K562 (cell line): ENCODE data around the gene HOXA1. TPM values are rescaled to one million over a fixed set of nuclear protein-coding genes. Genes with fewer than 3 reads are reported as not detected.

ENCODE experiments used
- ATAC-seq: fragments of 200-7000 bp; cut with Tn5 transposase; 3 replicates; pipeline ENCODE4 v1.9.1; 2020; ENCODE audit warnings: moderate library complexity
- BruUV-seq: library from RNA; stranded (reverse); fragments of 400-500 nt; replicated peaks from 2 replicates; lab custom pipeline; 2021; lab: Mats Ljungman, UMichigan
- CTCF ChIA-PET: fragments of 300-600 bp; formaldehyde crosslinking; extraction: SDS; loops from one replicate; lab custom pipeline; 2021; ENCODE audit warnings: low intra/inter-chr PET ratio; lab: Yijun Ruan, JAX
- POLR2A ChIA-PET: fragments of 300-600, 350-650 bp; sonication (Branson Sonifier 250); formaldehyde crosslinking; extraction: SDS; loops from one replicate; lab custom pipeline; 2021; ENCODE audit warnings: antibody characterized with exemption, inconsistent platforms; lab: Yijun Ruan, JAX
- DNase-seq, 4 experiments: peaks; one replicate each; pipeline versions ENCODE4 v3.0.0 to v3.0.0-alpha.2; 2011 to 2018; ENCODE audit warnings: low spot score in 3 of 4, mixed read lengths in 3 of 4; ENCODE audit errors: extremely low read depth in 1 of 4
- FAIRE-seq: peaks from 2 replicates; lab custom pipeline; 2011; peaks lifted over from hg19 to GRCh38; lab: Jason Lieb, UNC
- H2AFZ ChIP-seq: 2 replicates; pipeline ENCODE4 v1.6.0; 2011; ENCODE audit warnings: low read depth, low read length, control low read depth, inconsistent platforms
- H3K27ac ChIP-seq: fragments of 200-600 bp; 3 replicates; pipeline ENCODE4 v1.8.0; 2011; ENCODE audit warnings: low read depth, mild to moderate bottlenecking, control low read depth, inconsistent platforms, low read length, moderate library complexity, mixed read lengths; ENCODE audit errors: extremely low read depth
- H3K27me3 ChIP-seq, 2 experiments: fragments of 300-600 bp in 1 of 2; 2 replicates in 1 of 2; 3 replicates in 1 of 2; pipeline versions ENCODE4 v1.6.0 to v1.8.0; 2011; ENCODE audit warnings: inconsistent platforms in 2 of 2, low read length in 2 of 2, mild to moderate bottlenecking in 1 of 2, mixed read lengths in 1 of 2, moderate library complexity in 1 of 2; ENCODE audit not compliant: control insufficient read depth in 2 of 2, insufficient read depth in 2 of 2
- H3K36me3 ChIP-seq: fragments of 300-600 bp; 3 replicates; pipeline ENCODE4 v1.8.0; 2011; ENCODE audit warnings: mild to moderate bottlenecking, low read length, inconsistent platforms; ENCODE audit not compliant: control insufficient read depth, insufficient read depth
- H3K4me1 ChIP-seq, 2 experiments: fragments of 200-600 bp in 1 of 2; replicated peaks in 1 of 2; 2 replicates in 1 of 2; 3 replicates in 1 of 2; pipeline versions ENCODE4 v1.5.1 to v1.8.0; 2011; ENCODE audit warnings: inconsistent platforms in 2 of 2, low read length in 2 of 2, mild to moderate bottlenecking in 1 of 2, mixed read lengths in 1 of 2, moderate library complexity in 1 of 2; ENCODE audit not compliant: control insufficient read depth in 2 of 2, insufficient read depth in 2 of 2
- H3K4me2 ChIP-seq: 2 replicates; pipeline ENCODE4 v1.6.1; 2011; ENCODE audit warnings: low read length, control low read depth, inconsistent platforms, mixed read lengths; ENCODE audit not compliant: insufficient read depth
- H3K4me3 ChIP-seq: fragments of 200-600 bp; sonication (generic), shearing (Covaris generic); 2 replicates; pipeline ENCODE4 v1.5.1; 2016; ENCODE audit warnings: control low read depth, inconsistent platforms
- H3K79me2 ChIP-seq: fragments of 200-600 bp; 3 replicates; pipeline ENCODE4 v1.8.0; 2011; ENCODE audit warnings: low read length, inconsistent platforms; ENCODE audit not compliant: control insufficient read depth, insufficient read depth
- H3K9ac ChIP-seq, 2 experiments: 2 replicates each; pipeline versions ENCODE4 v1.6.0 to v1.6.1; 2011; ENCODE audit warnings: low read depth in 2 of 2, low read length in 2 of 2, control low read depth in 1 of 2, inconsistent platforms in 1 of 2, mild to moderate bottlenecking in 1 of 2, mixed read lengths in 1 of 2; ENCODE audit not compliant: insufficient read depth in 1 of 2
- H3K9me1 ChIP-seq: one replicate; pipeline ENCODE4 v1.6.0; 2011; ENCODE audit warnings: inconsistent platforms, mild to moderate bottlenecking, low read length, moderate library complexity; ENCODE audit not compliant: control insufficient read depth, insufficient read depth
- H3K9me3 ChIP-seq: replicated peaks from 2 replicates; pipeline ENCODE4 v1.5.1; 2011; ENCODE audit warnings: low read depth, low read length, inconsistent platforms; ENCODE audit not compliant: control insufficient read depth, insufficient read depth
- H4K20me1 ChIP-seq: replicated peaks from 2 replicates; pipeline ENCODE4 v1.6.1; 2011; ENCODE audit warnings: low read length, inconsistent platforms, mixed read lengths; ENCODE audit not compliant: control insufficient read depth, insufficient read depth
- DNMT1 ChIP-seq: fragments of 450-650 bp; IDR thresholded peaks from 2 replicates; pipeline ENCODE4 v1.6.1; 2016; ENCODE audit warnings: antibody characterized with exemption, mild to moderate bottlenecking
- DPF2 ChIP-seq: fragments of 450-650 bp; IDR thresholded peaks from 2 replicates; pipeline ENCODE4 v1.6.1; 2016
- HDAC6 ChIP-seq: IDR thresholded peaks from 2 replicates; pipeline ENCODE4 v1.6.1; 2012; ENCODE audit warnings: low read depth, mild to moderate bottlenecking, control low read depth, inconsistent platforms, low read length, moderate library complexity
- NKRF ChIP-seq: fragments of 450-650 bp; IDR thresholded peaks from 2 replicates; pipeline ENCODE4 v1.6.1; 2016; ENCODE audit warnings: borderline replicate concordance
- OTX1 ChIP-seq: fragments of 450-650 bp; formaldehyde crosslinking; IDR thresholded peaks from 2 replicates; pipeline ENCODE4 v1.4.0; 2022; ENCODE audit warnings: mild to moderate bottlenecking
- POLR2H ChIP-seq: IDR thresholded peaks from 2 replicates; pipeline ENCODE4 v1.6.1; 2016; ENCODE audit warnings: missing genetic modification characterization, low read depth, mild to moderate bottlenecking, control low read depth, missing compliant biosample characterization, moderate library complexity
- RBFOX2 ChIP-seq: fragments of 200-400 bp; formaldehyde crosslinking; IDR thresholded peaks from 2 replicates; pipeline ENCODE4 v1.6.1; 2017; ENCODE audit warnings: low read depth, mild to moderate bottlenecking, low read length, moderate library complexity
- ZNF766 ChIP-seq: fragments of 200-800 bp; sonication (Bioruptor generic); conservative IDR thresholded peaks from 2 replicates; pipeline ENCODE4 v1.6.1; 2016; ENCODE audit warnings: missing genetic modification characterization, missing compliant biosample characterization
- WGBS: fragments of 100-300 bp; shearing (Covaris generic); methylation state at CpG from one replicate; pipeline ENCODE4 v1.1.6; 2016; ENCODE audit warnings: low coverage, mixed read lengths; ENCODE audit not compliant: insufficient coverage; ENCODE audit errors: missing lambda C conversion rate; 5-methylcytosine and 5-hydroxymethylcytosine counted together
- in situ Hi-C: fragments of 300-500 bp; cut with MboI; formaldehyde crosslinking; loops from 4 replicates; pipeline ENCODE4 v1.15.0; 2018; ENCODE audit warnings: inconsistent platforms, mixed read lengths
- intact Hi-C: fragments of 100-400 bp; cut with micrococcal nuclease; formaldehyde crosslinking; loops from 2 replicates; pipeline ENCODE4 v1.14.2; 2022
- polyA plus RNA-seq, 8 experiments: library from polyadenylated mRNA; depleted of rRNA in 4 of 8; stranded (reverse) in 5 of 8; unstranded in 3 of 8; fragments of >200 nt; fragmentation: Nextera tagmentation in 2 of 8; fragmentation: Illumina TruSeq in 1 of 8; extraction: Ambion mirVana in 2 of 8; extraction: Trizol in 1 of 8; gene quantifications; 2 replicates each; pipeline versions ENCODE4 v1.2.1 to v1.2.3, GENCODE V29; 2011 to 2014; ENCODE audit warnings: inconsistent platforms in 1 of 8, missing spikeins in 1 of 8
- total RNA-seq, 7 experiments: library from RNA; depleted of rRNA in 6 of 7; stranded (reverse); fragments of >200 nt in 6 of 7; fragmentation: Illumina TruSeq in 2 of 7; extraction: Trizol in 2 of 7; gene quantifications; 2 replicates each; pipeline versions ENCODE4 v1.2.1 to v1.2.3, GENCODE V29; 2011 to 2021; ENCODE audit warnings: low replicate concordance in 1 of 7
- TF ChIP-seq, protein P1 (sequence below), 2 experiments: fragments of 200-800 bp in 1 of 2; sonication (Bioruptor generic) in 1 of 2; sonication (generic) in 1 of 2; formaldehyde crosslinking in 1 of 2; IDR thresholded peaks in 1 of 2; conservative IDR thresholded peaks in 1 of 2; 2 replicates each; pipeline versions ENCODE4 v1.5.0 to v1.6.1; 2016 to 2020; ENCODE audit warnings: missing compliant biosample characterization in 1 of 2, missing genetic modification characterization in 1 of 2, missing genetic modification reagents in 1 of 2
- TF ChIP-seq, protein P2 (sequence below): sonication (generic); formaldehyde crosslinking; IDR thresholded peaks from 2 replicates; pipeline ENCODE4 v1.8.1; 2023; ENCODE audit warnings: missing genetic modification reagents, mild to moderate bottlenecking, borderline replicate concordance

The HOXA1 gene
- total and polyA plus RNA-seq, 9 of the 15 experiments (the other 6 are each of a cell fraction or from before 2014, with no cell fraction given), result 0.03 to 0.63 (median 0.09) TPM; not detected in 4

DNA sequence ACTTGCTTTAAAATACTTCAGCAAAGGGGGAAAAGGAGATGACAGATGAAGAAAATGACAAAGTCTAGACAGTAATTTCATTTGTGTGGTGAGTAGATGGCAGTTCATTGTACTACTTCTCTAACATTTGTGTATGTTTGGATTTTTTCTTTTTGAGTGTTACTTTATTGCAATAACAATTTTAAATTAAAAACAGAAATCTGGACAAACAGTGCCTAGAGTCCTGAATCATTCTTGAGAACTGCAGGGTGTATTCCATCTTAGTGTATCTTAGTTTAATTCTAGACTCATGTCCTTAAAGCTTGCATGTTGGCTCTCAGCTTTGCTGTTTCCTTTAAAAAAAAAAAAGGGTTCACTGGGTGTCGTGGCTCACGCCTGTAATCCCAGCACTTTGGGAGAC is 31.1 kb downstream of the HOXA1 start:
- CTCF ChIA-PET, result no interaction called here
- TF ChIP-seq HDAC6 (no peak), RBFOX2 (no peak), ZNF766 (CRISPR knock-in tag) (no peak), OTX1 (CRISPR knock-in tag) (no peak), POLR2H (tag) (no peak), NKRF (no peak), DPF2 (no peak), DNMT1 (no peak)
- TF ChIP-seq, protein P1, sequence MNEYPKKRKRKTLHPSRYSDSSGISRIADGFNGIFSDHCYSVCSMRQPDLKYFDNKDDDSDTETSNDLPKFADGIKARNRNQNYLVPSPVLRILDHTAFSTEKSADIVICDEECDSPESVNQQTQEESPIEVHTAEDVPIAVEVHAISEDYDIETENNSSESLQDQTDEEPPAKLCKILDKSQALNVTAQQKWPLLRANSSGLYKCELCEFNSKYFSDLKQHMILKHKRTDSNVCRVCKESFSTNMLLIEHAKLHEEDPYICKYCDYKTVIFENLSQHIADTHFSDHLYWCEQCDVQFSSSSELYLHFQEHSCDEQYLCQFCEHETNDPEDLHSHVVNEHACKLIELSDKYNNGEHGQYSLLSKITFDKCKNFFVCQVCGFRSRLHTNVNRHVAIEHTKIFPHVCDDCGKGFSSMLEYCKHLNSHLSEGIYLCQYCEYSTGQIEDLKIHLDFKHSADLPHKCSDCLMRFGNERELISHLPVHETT (CRISPR knock-in tag; conservative IDR thresholded peaks at IDR 0.05 in 1 of 2, IDR thresholded peaks at IDR 0.05 in 1 of 2), result no peak
- TF ChIP-seq, protein P2, sequence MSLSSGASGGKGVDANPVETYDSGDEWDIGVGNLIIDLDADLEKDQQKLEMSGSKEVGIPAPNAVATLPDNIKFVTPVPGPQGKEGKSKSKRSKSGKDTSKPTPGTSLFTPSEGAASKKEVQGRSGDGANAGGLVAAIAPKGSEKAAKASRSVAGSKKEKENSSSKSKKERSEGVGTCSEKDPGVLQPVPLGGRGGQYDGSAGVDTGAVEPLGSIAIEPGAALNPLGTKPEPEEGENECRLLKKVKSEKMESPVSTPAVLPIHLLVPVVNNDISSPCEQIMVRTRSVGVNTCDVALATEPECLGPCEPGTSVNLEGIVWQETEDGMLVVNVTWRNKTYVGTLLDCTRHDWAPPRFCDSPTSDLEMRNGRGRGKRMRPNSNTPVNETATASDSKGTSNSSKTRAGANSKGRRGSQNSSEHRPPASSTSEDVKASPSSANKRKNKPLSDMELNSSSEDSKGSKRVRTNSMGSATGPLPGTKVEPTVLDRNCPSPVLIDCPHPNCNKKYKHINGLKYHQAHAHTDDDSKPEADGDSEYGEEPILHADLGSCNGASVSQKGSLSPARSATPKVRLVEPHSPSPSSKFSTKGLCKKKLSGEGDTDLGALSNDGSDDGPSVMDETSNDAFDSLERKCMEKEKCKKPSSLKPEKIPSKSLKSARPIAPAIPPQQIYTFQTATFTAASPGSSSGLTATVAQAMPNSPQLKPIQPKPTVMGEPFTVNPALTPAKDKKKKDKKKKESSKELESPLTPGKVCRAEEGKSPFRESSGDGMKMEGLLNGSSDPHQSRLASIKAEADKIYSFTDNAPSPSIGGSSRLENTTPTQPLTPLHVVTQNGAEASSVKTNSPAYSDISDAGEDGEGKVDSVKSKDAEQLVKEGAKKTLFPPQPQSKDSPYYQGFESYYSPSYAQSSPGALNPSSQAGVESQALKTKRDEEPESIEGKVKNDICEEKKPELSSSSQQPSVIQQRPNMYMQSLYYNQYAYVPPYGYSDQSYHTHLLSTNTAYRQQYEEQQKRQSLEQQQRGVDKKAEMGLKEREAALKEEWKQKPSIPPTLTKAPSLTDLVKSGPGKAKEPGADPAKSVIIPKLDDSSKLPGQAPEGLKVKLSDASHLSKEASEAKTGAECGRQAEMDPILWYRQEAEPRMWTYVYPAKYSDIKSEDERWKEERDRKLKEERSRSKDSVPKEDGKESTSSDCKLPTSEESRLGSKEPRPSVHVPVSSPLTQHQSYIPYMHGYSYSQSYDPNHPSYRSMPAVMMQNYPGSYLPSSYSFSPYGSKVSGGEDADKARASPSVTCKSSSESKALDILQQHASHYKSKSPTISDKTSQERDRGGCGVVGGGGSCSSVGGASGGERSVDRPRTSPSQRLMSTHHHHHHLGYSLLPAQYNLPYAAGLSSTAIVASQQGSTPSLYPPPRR (CRISPR knock-in tag), result no peak

More for the DNA sequence above, 31.1 kb downstream of the HOXA1 start:
- WGBS, result 0% methylated on average over 2 of the region's 2 CpGs
- in situ Hi-C loops, result no loop called here
- no peaks in the 10 kb centered on the region for H3K4me1 ChIP-seq
- H3K9ac ChIP-seq, result no peak overlapping the region
- no peak overlapping the region for H3K27ac ChIP-seq
- H3K4me3 ChIP-seq, result no peak overlapping the region
- no peak overlapping the region for H2AFZ ChIP-seq
- H3K9me3 ChIP-seq, result no peaks in the 10 kb centered on the region
- FAIRE-seq (no peak), DNase-seq (no peak), ATAC-seq (no peak)
- POLR2A ChIA-PET, result no interaction called here
- H3K9me1 ChIP-seq, result no peaks in the 10 kb centered on the region
- H3K36me3 ChIP-seq, result no peaks in the 10 kb centered on the region
- no peaks in the 10 kb centered on the region for H3K79me2 ChIP-seq
- no peaks in the 10 kb centered on the region for H4K20me1 ChIP-seq
- H3K27me3 ChIP-seq, result no peaks in the 10 kb centered on the region; a peak in 3 of 5 replicates
- intact Hi-C loops, result no loop called here
- no TSS peak for BruUV-seq
- no peak overlapping the region for H3K4me2 ChIP-seq
